Esophagus squamous epithelium (tissue), 5 donors: ENCODE data around the gene RAB3D. TPM values are rescaled to one million over a fixed set of nuclear protein-coding genes. Genes with fewer than 3 reads are reported as not detected.

ENCODE experiments used
- DNase-seq: peaks from one replicate; lab custom pipeline; 2025; lab: John Stamatoyannopoulos, UW
- H3K27ac ChIP-seq, 4 donors: fragments of 200-600 bp; sonication (generic); one replicate each; pipeline ENCODE4 v1.5.1; 2016 to 2019; ENCODE audit warnings: mild to moderate bottlenecking in 1 of 4
- H3K27me3 ChIP-seq, 4 donors: fragments of 200-600 bp; sonication (generic); 1 replicate in 3 of 4; 2 replicates in 1 of 4; pipeline versions ENCODE4 v1.5.1 to v1.6.0; 2017 to 2021; ENCODE audit warnings: antibody characterized with exemption in 1 of 4
- H3K36me3 ChIP-seq, 3 donors: fragments of 200-600 bp; sonication (generic); one replicate each; pipeline ENCODE4 v1.5.1; 2016 to 2019
- H3K4me1 ChIP-seq, 3 donors: fragments of 200-600 bp; sonication (generic); one replicate each; pipeline ENCODE4 v1.5.1; 2017 to 2019
- H3K4me3 ChIP-seq, 4 donors: fragments of 200-600 bp; sonication (generic); 1 replicate in 3 of 4; 2 replicates in 1 of 4; pipeline ENCODE4 v1.5.1; 2016 to 2019; ENCODE audit warnings: mild to moderate bottlenecking in 2 of 4, moderate library complexity in 1 of 4
- H3K9me3 ChIP-seq, 3 donors: fragments of 200-600 bp; sonication (generic); one replicate each; pipeline ENCODE4 v1.5.1; 2016 to 2019
- CTCF ChIP-seq, 6 experiments: fragments of 450-650 bp in 4 of 6; fragments of 200-600 bp in 2 of 6; sonication (generic) in 2 of 6; IDR thresholded peaks; one replicate each; pipeline ENCODE4 v1.5.1; 2016 to 2019; ENCODE audit warnings: antibody characterized with exemption in 6 of 6, mild to moderate bottlenecking in 4 of 6, moderate library complexity in 4 of 6
- POLR2A ChIP-seq, 4 donors: fragments of 450-650 bp; IDR thresholded peaks; one replicate each; pipeline ENCODE4 v1.6.1; 2017; ENCODE audit warnings: antibody characterized with exemption in 4 of 4, mild to moderate bottlenecking in 4 of 4, moderate library complexity in 3 of 4
- WGBS, 2 donors: methylation state at CpG; one replicate each; pipeline ENCODE4 v1.1.5; 2018; 5-methylcytosine and 5-hydroxymethylcytosine counted together
- intact Hi-C: fragments of 100-400 bp; cut with DNase I; formaldehyde crosslinking; loops from one replicate; pipeline ENCODE4 v1.15.0; 2022
- total RNA-seq, 4 donors: library from RNA; depleted of rRNA; stranded (reverse); fragments of >200 nt; gene quantifications; one replicate each; pipeline ENCODE4 v1.1.0, GENCODE V29; 2016
- donor health status: DM: yes; HTN: yes; CAD: no.

Gene RAB3D
- total RNA-seq, 4 donors from 2014 or later: 55.9 to 90.4 (median 73.8) TPM

- Histone ChIP-seq H3K27me3 (no peaks in the 10 kb centered on the region), H3K36me3 (peaks cover 0 to 56% (median 0%) of the 10 kb centered on the region in 3 donors), H3K4me1 (peaks cover 0 to 25% (median 0%) of the 10 kb centered on the region in 3 donors), H3K9me3 (no peaks in the 10 kb centered on the region), H3K4me3 (no peak overlapping the region), H3K27ac (no peak overlapping the region)
- intact Hi-C loops: no loop called here
- WGBS, 2 donors: 84 to 86% methylated on average over 13 to 34 of the region's 35 CpGs
- DNase-seq: no peak
- TF ChIP-seq POLR2A (IDR thresholded peaks at IDR 0.05): no peak
- no peak for TF ChIP-seq CTCF (IDR thresholded peaks at IDR 0.05)
Measured at GRCh38 chr19:11361771-11362731, 22.6 kb upstream of the RAB3D start.

GRCh38 chr19:11361037-11361770 lies 21.7 kb upstream of the RAB3D start:
- peaks cover 0 to 33% (median 3%) of the 10 kb centered on the region in 3 donors for H3K4me1 ChIP-seq
- H3K9me3 ChIP-seq: no peaks in the 10 kb centered on the region
- H3K27ac ChIP-seq: no peak overlapping the region
- H3K4me3 ChIP-seq: peak overlapping the region in 2 of 4 donors; percentile 1 to 23
- peaks cover 0 to 48% (median 0%) of the 10 kb centered on the region in 3 donors for H3K36me3 ChIP-seq
- intact Hi-C loops: no loop called here
- TF ChIP-seq CTCF (IDR thresholded peaks at IDR 0.05): no peak
- no peak for TF ChIP-seq POLR2A (IDR thresholded peaks at IDR 0.05)
- WGBS, 2 donors: 59 to 79% methylated on average over 7 to 16 of the region's 43 CpGs
- no peak for DNase-seq
- H3K27me3 ChIP-seq: no peaks in the 10 kb centered on the region

GRCh38 chr19:11359421-11359820 lies 20.0 kb upstream of the RAB3D start:
- TF ChIP-seq POLR2A (IDR thresholded peaks at IDR 0.05) (no peak), CTCF (IDR thresholded peaks at IDR 0.05) (no peak)
- Histone ChIP-seq H3K4me1 (peaks cover 0 to 48% (median 3%) of the 10 kb centered on the region in 3 donors), H3K4me3 (no peak overlapping the region), H3K27me3 (no peaks in the 10 kb centered on the region), H3K9me3 (no peaks in the 10 kb centered on the region), H3K27ac (peak overlapping the region in 2 of 4 donors; percentile 4 to 60), H3K36me3 (peaks cover 0 to 30% (median 0%) of the 10 kb centered on the region in 3 donors)
- DNase-seq: no peak
- intact Hi-C loops: no loop called here
- WGBS, 2 donors: 72 to 75% methylated on average over 4 to 8 of the region's 11 CpGs

- Histone ChIP-seq H3K27me3 (no peaks in the 10 kb centered on the region), H3K9me3 (no peaks in the 10 kb centered on the region), H3K36me3 (peaks cover 0 to 7% (median 0%) of the 10 kb centered on the region in 3 donors), H3K4me1 (peaks cover 0 to 48% (median 3%) of the 10 kb centered on the region in 3 donors), H3K4me3 (no peak overlapping the region), H3K27ac (no peak overlapping the region)
- intact Hi-C loops: no loop called here
- no peak for DNase-seq
- no peak for TF ChIP-seq POLR2A (IDR thresholded peaks at IDR 0.05)
- no peak for TF ChIP-seq CTCF (IDR thresholded peaks at IDR 0.05)
- WGBS, 2 donors: 48 to 89% methylated on average over 4 to 9 of the region's 11 CpGs
Measured at GRCh38 chr19:11356676-11357550, 17.5 kb upstream of the RAB3D start.
